NCI-H1092 treated with DMSO at 0.1 percent for 48 hours (cell line): ENCODE measurements around the gene PDLIM3.
"Not testable (repeated sequence)": the region's sequence is repeated elsewhere in the genome, so short reads cannot be mapped to it uniquely, and the experiment has no call there.

Experiments used
- DNase-seq: peaks from one replicate; lab custom pipeline; 2025; lab: John Stamatoyannopoulos, UW

Gene PDLIM3

DNA sequence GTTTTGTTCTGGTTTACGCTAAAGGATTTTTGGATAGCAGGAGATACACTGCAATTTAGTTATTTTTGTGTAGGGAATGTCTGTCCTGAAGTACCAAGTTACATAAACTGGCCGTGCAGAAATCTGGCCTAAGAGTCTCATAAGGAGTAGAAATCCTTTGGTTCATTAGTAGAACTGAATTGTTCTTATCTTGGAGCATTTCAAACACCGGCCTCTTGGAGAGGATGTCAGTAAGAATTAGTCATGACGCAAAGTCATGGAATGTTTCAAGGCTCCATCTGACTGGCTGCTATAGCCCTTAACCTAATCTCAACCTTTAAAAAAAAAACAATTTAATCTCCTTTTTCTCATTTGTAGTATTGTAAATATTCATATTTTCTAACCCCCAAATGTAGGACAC is 15.2 kb downstream of the PDLIM3 start:
- no peak for DNase-seq

DNA sequence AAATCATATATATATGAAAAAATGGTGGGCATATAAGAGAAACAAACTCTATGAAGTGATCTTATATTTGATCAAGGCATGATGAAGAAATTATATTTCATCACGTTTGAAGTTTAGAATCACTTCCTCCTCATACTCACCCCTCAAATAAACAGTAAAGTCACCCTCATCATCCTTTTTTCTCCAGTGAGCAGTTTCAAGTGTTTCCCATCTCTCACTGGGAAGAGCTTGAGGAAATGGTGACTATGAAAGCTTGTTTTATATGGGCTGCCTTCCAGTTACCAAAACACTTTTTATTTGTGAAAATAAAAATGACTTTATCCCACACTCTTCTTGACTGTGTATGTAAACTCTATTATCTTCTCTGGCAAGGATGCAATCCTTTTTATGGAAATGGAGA is 16.8 kb downstream of the PDLIM3 start:
- no peak for DNase-seq

DNA sequence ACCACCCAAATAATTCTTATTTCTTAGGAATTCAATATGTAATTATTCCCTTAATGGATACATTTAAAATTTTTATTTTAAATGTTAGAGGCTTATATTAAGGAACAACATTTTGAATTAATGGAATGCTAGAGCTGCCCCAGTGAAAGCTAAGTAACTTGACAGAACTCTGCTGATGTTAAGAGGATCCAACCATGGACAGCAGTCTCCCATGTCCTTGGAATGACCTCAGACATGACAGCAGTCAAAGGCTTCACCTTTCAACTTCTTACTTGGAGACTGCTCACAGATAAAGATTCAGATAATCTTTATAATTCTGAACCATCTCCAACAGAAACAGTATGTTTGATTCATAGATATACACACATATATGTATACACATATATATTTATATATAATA is 17.2 kb downstream of the PDLIM3 start:
- no peak for DNase-seq

- DNase-seq = no peak
Observed at GRCh38 chr4:185515248-185515647, 20.1 kb downstream of the PDLIM3 start.

GRCh38 chr4:185514182-185514697 is 21.1 kb downstream of the PDLIM3 start:
- no peak for DNase-seq

- DNase-seq = no peak
Observed at GRCh38 chr4:185513489-185514181, 21.7 kb downstream of the PDLIM3 start.

GRCh38 chr4:185512516-185512915 is 22.8 kb downstream of the PDLIM3 start:
- no peak for DNase-seq

DNA sequence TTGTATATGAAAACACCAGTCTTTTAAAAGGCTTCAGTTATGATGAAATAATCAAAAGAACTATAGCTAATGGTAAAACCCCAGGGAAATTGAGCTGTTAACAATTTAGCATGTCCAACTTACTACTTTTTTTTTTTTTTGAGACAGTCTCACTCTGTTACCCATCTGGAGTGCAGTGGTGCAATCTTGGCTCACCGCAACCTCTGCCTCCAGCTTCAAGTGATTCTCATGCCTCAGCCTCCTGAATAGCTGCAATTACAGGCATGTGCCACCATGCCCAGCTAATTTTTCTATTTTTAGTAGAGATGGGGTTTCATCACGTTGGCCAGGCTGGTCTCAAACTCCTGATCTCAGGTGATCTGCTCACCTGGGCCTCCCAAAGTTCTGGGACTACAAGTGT is 24.1 kb downstream of the PDLIM3 start:
- not testable (repeated sequence) for DNase-seq

DNA sequence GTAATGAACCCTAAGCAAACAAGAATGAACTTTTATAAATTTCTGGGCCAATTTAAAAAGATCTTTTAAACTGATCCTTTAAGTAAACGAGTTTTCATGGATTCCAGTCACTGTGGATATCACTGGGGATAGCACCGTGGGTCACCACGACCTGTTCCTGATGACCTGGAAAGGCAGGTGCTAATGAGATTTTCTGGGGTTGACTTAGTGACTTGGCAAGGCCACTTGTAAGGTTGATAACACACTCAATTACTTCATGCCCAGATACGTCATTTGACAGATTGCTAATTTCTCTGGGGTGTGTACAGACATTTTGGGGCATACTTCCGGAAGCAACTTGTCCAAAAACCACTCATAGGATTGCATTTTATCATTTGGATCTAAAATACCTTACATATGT is 24.5 kb downstream of the PDLIM3 start:
- no peak for DNase-seq

- no peak for DNase-seq
Observed at GRCh38 chr4:185508181-185508580, 27.1 kb downstream of the PDLIM3 start.

DNA sequence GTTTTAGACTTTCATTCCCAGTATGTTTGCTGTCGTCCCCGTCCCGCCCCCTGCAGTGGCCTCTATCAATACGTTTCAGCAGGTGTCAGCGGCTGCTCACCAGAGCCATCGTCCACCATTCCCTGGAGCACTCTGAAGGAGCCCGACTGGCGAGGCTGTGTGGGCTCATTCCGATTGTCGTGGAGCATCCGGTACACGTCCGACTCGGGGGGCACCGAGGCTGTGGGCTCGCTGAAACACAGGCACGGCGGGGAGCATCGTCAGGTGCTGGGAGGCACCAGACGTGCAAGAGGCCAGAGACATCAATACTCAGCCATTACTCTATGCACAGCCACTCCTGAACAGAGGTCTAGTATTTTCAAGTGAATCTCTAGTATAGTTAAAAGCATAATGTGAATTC is 28.9 kb downstream of the PDLIM3 start:
- DNase-seq = no peak

DNA sequence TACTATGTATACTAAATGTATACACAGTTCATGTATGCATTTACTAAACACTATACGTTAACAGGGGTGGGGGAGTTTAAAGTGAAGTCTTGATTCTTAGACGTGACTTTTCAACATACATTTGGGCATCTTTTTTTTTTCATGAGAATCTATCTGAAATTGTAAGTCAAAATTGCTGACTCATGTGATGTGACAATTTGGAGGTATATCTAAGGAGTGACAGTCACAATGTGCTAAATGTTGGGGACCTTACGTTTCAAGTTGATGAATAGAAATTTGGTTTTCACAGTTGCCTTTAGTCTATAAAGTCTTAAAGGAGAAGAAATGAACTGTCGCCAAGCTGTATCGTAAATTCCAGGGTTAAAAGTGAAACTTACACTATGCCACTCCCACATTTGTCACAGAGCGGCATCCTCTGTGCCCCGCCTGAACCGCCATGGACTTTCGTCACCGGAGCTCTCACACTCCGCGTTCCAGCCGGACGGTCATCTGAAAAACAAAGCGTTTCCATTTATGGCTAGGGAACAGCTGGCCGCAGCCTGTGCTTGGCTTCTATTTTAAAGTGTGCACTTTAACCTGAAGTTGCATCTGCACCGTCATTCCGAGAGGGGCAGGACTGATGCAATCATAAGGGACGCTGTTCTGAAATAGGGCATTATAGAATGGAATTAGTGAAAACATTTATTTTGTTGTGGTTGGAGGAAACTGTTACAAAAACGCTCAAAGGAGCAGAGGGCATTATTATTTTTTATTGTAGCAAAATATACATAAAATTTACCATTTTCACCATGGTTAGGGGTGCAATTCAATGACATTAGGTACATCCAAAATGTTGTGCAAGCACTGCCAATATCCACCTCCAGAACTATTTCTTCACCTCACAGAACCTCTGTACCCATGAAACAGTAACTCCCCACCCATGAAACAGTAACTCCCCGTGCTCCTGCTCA is 30.9 kb downstream of the PDLIM3 start:
- DNase-seq = no peak

GRCh38 chr4:185502386-185502785 is 32.9 kb downstream of the PDLIM3 start:
- no peak for DNase-seq

DNA sequence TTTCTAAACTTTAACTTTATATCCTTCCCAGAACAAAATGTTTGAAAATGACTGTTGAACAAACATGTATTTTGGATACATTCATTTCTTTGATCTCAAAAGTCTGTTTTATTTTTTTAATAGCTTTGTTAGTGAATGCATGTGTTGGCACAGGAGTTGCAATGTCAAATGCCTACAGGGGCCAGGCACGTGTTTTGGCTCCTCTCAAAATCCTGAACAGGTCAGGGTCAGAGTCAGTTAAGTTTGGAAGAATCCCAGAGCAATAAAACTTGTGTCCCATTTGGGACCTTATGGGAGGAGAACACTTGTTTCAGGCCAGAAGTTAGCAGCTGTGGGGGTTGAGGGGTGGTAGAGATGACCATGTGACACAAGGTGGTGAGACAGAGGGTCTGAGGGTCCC is 34.7 kb downstream of the PDLIM3 start:
- no peak for DNase-seq

- DNase-seq = no peak
Observed at GRCh38 chr4:185500035-185500434, 35.3 kb downstream of the PDLIM3 start.

DNA sequence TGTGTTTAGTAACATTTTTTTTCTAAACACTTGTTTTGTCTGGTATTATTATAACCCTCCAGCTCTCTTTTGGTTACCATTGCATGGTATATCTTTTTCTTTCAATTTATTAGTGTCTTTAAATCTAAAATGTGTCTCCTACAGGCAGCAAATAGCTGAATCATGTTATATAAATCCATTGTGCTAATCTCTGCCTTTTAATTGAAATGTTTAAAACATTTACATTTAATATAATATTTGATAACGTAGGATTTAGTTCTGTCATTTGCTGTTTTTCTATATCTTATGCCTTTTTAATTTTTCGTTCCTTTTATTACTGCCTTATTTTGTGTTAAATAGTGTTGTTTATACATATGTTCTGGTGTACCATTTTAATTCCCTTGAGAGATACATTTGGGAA is 46.7 kb downstream of the PDLIM3 start:
- no peak for DNase-seq

GRCh38 chr4:185481401-185481800 is 53.9 kb downstream of the PDLIM3 start:
- DNase-seq = no peak

DNA sequence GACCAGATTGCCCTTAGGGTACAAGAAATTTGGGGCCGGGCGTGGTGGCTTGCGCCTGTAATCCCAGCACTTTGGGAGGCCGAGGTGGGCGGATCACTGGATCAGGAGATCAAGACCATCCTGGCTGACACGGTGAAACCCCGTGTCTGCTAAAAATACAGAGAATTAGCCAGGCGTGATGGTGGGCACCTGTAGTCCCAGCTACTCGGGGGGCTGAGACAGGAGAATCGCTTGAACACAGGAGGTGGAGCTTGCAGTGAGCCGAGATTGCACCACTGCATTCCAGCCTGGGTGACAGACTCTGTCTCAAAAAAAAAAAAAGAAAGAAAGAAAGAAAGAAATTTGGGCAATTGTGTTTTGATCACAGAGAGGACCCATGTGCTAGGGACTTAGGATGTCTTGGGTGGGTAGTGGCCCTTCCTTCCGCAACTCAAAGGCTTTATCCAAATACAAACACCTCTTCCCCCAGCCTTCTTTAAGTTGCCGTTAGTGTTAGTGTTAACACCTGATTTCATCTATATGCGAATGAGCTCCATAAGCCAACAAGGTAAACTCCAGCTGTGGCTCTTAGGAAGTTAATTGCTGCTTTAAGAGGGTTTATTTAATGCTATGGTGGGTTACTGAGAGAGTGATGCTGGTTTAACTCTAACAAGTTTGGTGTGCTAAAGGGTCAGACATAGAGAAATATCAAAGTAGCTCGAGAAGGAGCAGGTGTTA is 55.1 kb downstream of the PDLIM3 start:
- DNase-seq = no peak

DNA sequence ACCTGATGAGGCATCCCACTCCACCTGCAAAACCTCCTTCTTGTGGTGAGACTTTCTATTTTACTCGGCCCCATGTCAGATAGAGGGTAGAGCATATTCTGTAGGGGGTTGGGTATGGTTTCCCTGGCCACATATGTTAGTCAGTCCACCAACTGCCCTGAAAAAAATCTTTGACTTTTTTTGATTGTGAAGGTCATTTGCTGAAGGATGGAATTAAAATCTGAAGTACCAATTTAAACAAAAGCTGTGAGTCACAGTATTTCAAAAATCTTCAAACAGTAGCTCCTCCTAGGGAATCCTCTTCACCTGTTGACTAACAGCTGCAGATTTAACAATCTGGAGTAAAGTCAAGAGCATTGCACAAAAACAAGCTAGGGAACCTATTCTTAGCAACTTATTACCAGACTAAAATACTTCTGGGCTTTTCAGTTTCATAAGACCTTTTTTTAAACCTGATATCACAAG is 55.8 kb downstream of the PDLIM3 start:
- DNase-seq = no peak

DNA sequence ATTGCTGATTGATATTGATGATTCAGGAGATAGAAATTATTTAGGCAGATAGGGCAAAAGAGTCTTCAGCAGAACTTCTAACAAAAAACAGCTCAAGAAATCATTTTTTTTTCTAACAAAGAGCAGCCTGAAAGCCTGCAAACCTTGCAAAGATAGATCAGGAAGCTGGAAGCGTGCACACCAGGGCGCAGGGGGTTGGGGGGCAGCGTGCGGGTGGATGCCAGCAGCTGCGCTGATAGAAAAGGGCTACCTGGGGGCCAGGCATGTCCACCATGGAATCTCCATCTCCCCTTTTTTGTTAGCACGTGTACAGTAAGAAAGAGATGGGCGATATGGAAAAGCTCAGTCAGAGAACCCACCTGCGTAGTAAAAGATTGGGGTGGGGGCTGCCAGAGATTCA is 62.1 kb downstream of the PDLIM3 start:
- no peak for DNase-seq

- DNase-seq = peak; percentile 37
Observed at GRCh38 chr4:185472103-185472542, 63.2 kb downstream of the PDLIM3 start.
